Transverse colon (tissue), 4 donors: Measurements from ENCODE around the gene TGM3.

Source experiments
- CTCF ChIP-seq, 5 experiments: fragments of 200-600 bp in 3 of 5; fragments of 450-650 bp in 2 of 5; sonication (generic) in 3 of 5; IDR thresholded peaks; 1 replicate in 2 of 5; 2 replicates in 3 of 5; pipeline ENCODE4 v1.5.1; 2016 to 2017; ENCODE audit warnings: antibody characterized with exemption in 5 of 5, inconsistent platforms in 3 of 5, mild to moderate bottlenecking in 2 of 5, moderate library complexity in 1 of 5
- EP300 ChIP-seq: sonication (generic); formaldehyde crosslinking; IDR thresholded peaks from one replicate; pipeline ENCODE4 v1.6.1; 2017; ENCODE audit warnings: antibody characterized with exemption, low read depth
- POLR2A ChIP-seq: fragments of 450-650 bp; IDR thresholded peaks from one replicate; pipeline ENCODE4 v1.6.1; 2016; ENCODE audit warnings: antibody characterized with exemption, mild to moderate bottlenecking, moderate library complexity
- POLR2AphosphoS5 ChIP-seq, 3 donors: sonication (generic); formaldehyde crosslinking; IDR thresholded peaks; one replicate each; pipeline ENCODE4 v1.6.1; 2016; ENCODE audit warnings: antibody characterized with exemption in 3 of 3

GRCh38 chr20:2260250-2260649, 35.6 kb upstream of the TGM3 start:
- TF ChIP-seq CTCF (IDR thresholded peaks at IDR 0.05), result no peak
- TF ChIP-seq POLR2A, result no peak
- no peak for TF ChIP-seq POLR2AphosphoS5 (IDR thresholded peaks at IDR 0.05)
- TF ChIP-seq EP300, result no peak
